Measurements from ENCODE around the gene SFRP5.

SFRP5 gene

DNA sequence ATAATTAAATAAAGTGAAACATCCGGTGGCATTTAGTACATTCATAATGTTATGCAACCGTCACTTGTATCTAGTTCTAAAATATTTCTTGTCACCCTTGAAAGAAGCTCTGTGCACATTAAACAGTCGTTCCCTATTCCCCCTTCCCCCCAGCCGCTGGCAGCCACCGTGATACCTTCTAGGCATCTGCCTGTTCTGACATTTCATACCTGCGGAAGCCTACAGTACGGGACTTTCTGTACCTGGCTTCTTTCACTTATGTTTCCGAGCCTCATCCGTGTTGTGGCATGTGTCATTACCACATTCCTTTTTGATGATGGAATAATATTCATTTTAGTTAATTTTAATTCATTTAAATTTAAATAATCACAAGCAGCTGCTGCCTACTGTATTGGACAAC is 13.9 kb upstream of the SFRP5 start:
- no peak for DNase-seq (ENCODE audit: low read depth)
- H3K4me3 ChIP-seq (ENCODE audit: low read depth, low read length), result no peak overlapping the region
- TF ChIP-seq CTCF (IDR thresholded peaks at IDR 0.05; ENCODE audit: insufficient read depth, low read depth, low read length, missing control alignments), result no peak

DNA sequence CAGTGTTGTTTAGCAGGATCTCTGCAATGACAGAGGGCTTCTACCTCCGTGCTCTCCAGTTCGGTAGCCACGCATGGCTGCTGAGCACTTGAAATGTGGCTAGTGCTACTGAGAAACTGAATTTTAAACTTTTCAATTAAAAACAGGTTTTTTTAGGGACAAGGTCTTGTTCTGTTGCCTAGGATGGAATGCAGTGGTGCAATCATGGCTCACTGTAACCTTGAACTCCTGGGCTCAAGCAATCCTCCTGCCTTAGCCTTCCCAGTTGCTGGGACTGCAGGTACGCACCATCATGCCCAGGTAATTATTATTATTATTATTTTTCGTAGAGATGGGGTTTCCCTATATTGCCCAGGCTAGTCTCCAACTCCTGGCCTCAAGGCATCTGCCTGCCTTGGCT is 13.4 kb upstream of the SFRP5 start:
- no peak for TF ChIP-seq CTCF (IDR thresholded peaks at IDR 0.05; ENCODE audit: insufficient read depth, low read depth, low read length, missing control alignments)
- H3K4me3 ChIP-seq (ENCODE audit: low read depth, low read length), result no peak overlapping the region
- DNase-seq (ENCODE audit: low read depth), result no peak

DNA sequence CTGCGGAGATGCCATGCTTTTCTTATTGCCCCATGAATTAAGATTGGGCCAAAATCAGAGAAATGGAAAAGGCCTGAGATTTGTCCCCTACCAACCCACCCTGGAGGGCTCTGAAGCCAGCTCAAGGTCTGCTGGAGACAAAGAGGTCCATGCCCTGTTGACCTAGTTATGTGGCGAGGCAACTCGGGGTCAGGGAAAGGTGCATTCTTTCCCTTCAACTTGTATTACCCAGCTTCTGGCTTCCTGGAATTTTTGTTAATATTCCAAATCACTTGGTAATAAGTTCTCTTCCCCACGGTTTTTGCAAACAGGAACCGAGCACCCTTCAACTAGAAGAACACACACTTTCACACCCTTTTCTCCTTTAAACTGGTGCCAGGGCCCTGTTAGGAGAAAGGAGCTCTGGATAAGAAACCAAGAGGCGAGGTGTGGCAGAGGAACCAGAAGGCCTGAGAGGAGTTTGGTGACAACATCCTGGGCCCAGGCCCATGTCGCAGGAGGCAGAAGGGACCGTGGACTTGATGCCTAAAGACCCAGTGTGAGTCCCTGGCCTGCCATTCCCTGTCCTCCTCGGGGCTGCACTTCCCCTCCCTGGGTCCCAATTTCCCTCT is 12.5 kb upstream of the SFRP5 start:
- no peak for DNase-seq (ENCODE audit: low read depth)
- no peak for TF ChIP-seq CTCF (IDR thresholded peaks at IDR 0.05; ENCODE audit: insufficient read depth, low read depth, low read length, missing control alignments)
- H3K4me3 ChIP-seq (ENCODE audit: low read depth, low read length), result no peak overlapping the region

DNA sequence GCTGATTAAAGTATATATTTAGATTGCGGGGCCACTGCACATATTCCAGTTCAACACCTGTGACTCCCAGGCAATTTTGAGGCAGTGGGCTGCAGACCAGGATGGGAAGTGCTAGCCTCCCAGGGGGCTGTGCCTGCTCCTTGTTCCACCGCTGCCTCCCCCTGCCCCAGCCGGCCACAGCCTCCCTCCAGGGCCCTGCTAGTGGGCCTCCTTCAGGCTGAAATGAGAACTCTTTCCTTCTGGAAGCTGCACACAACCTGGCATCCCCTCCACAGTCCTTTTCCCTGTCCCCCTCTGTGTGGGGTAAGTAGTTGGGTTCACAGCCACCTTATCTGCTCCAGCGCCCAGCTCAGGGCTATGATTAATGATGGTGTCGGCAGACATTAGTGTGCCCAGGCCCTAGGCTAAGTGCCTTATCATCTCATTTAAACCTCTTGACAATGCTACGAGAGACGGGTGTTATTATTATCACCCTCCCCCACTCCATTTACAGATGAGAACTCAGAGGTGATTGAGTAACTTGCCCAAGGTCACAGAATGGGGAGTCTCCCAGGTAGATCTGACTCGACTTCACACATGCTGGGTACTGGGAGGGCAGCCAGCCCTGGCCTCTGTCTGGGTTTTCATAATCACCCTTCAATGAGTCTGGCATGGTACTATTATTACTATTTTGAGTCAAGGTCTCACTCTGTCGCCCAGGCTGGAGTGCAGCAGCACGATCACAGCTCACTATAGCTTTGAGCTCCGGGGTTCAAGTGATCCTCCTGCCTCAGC is 10.8 kb upstream of the SFRP5 start:
- DNase-seq (ENCODE audit: low read depth), result no peak
- TF ChIP-seq CTCF (IDR thresholded peaks at IDR 0.05; ENCODE audit: insufficient read depth, low read depth, low read length, missing control alignments), result no peak
- H3K4me3 ChIP-seq (ENCODE audit: low read depth, low read length), result no peak overlapping the region

- no peak for DNase-seq (ENCODE audit: low read depth)
- no peak overlapping the region for H3K4me3 ChIP-seq (ENCODE audit: low read depth, low read length)
Observed at GRCh38 chr10:97781618-97782331, 10.0 kb upstream of the SFRP5 start.

More at GRCh38 chr10:97781618-97782331, 10.0 kb upstream of the SFRP5 start:
- no peak for TF ChIP-seq CTCF (IDR thresholded peaks at IDR 0.05; ENCODE audit: insufficient read depth, low read depth, low read length, missing control alignments)

Measured in GM12865 (cell line).